ENCODE measurements around the gene ATG3. TPM values are rescaled to one million over a fixed set of nuclear protein-coding genes. Genes with fewer than 3 reads are reported as not detected.
A peak's percentile ranks its signal among the peaks of the same experiment; 100 is the strongest.
"Not testable (repeated sequence)": the region's sequence is repeated elsewhere in the genome, so short reads cannot be mapped to it uniquely, and the experiment has no call there.

Gene ATG3
- total and polyA plus RNA-seq, 10 donors = 35.8 to 98.1 (median 74.8) TPM

GRCh38 chr3:112546216-112546759, 15.5 kb downstream of the ATG3 start:
- no peaks in the 10 kb centered on the region for H3K9me3 ChIP-seq
- intact Hi-C loops (cut with DNase I; ENCODE audit: low total_unique reads) = no loop called here
- no peaks in the 10 kb centered on the region for H3K27me3 ChIP-seq (replicated peaks in 1 of 7)
- H3K36me3 ChIP-seq = peaks cover 0 to 98% (median 54%) of the 10 kb centered on the region in 6 donors
- H3K4me1 ChIP-seq = peaks cover 0 to 24% (median 5%) of the 10 kb centered on the region in 6 donors
- H3K4me3 ChIP-seq = no peak overlapping the region
- no peak overlapping the region for H3K27ac ChIP-seq
- TF ChIP-seq POLR2AphosphoS5 (IDR thresholded peaks at IDR 0.05) (no peak), CTCF (IDR thresholded peaks at IDR 0.05 in 8 of 11, conservative IDR thresholded peaks at IDR 0.05 in 3 of 11) (no peak), POLR2A (IDR thresholded peaks at IDR 0.05) (no peak)
- DNase-seq = no peak
- 91 to 95% (median 93%) methylated on average over 5 of the region's 5 CpGs for WGBS, 5 donors

- intact Hi-C loops (cut with DNase I; ENCODE audit: low total_unique reads) = loop anchor here (10.0 kb wide), 1 partner anchor 245 kb away; the partner anchor contains the start of gene SLC9C1
- Histone ChIP-seq H3K4me1 (peaks cover 0 to 29% (median 6%) of the 10 kb centered on the region in 6 donors), H3K36me3 (peaks cover 0 to 98% (median 44%) of the 10 kb centered on the region in 6 donors), H3K9me3 (no peaks in the 10 kb centered on the region), H3K27me3 (replicated peaks in 1 of 7) (no peaks in the 10 kb centered on the region), H3K27ac (peak overlapping the region in 1 of 8 donors; percentile 16), H3K4me3 (no peak overlapping the region)
- no peak for DNase-seq
- WGBS, 5 donors = 80 to 94% (median 85%) methylated on average over 1 of the region's 1 CpG
- TF ChIP-seq POLR2A (IDR thresholded peaks at IDR 0.05) (no peak), POLR2AphosphoS5 (IDR thresholded peaks at IDR 0.05) (no peak), CTCF (IDR thresholded peaks at IDR 0.05 in 8 of 11, conservative IDR thresholded peaks at IDR 0.05 in 3 of 11) (no peak)
Observed at GRCh38 chr3:112539825-112540650, 21.7 kb downstream of the ATG3 start.

- no peaks in the 10 kb centered on the region for H3K27me3 ChIP-seq (replicated peaks in 1 of 7)
- peaks cover 0 to 93% (median 57%) of the 10 kb centered on the region in 6 donors for H3K36me3 ChIP-seq
- no peak for DNase-seq
- no peaks in the 10 kb centered on the region for H3K9me3 ChIP-seq
- WGBS, 5 donors = 11 to 14% (median 12%) methylated on average over 1 of the region's 1 CpG
- TF ChIP-seq POLR2AphosphoS5 (IDR thresholded peaks at IDR 0.05) = no peak
- TF ChIP-seq CTCF (IDR thresholded peaks at IDR 0.05 in 8 of 11, conservative IDR thresholded peaks at IDR 0.05 in 3 of 11) = peak in 9 of 11 experiments; percentile 24 to 65 (median 55)
- no peak overlapping the region for H3K27ac ChIP-seq
- H3K4me1 ChIP-seq = peaks cover 0 to 11% (median 0%) of the 10 kb centered on the region in 6 donors
- intact Hi-C loops (cut with DNase I; ENCODE audit: low total_unique reads) = loop anchor here (10.0 kb wide), 1 partner anchor 237 kb away; the partner anchor contains the start of gene SLC9C1
- no peak overlapping the region for H3K4me3 ChIP-seq
Observed at GRCh38 chr3:112531358-112531781, 30.4 kb downstream of the ATG3 start.

- intact Hi-C loops (cut with DNase I; ENCODE audit: low total_unique reads) = loop anchor here (10.0 kb wide), 1 partner anchor 236 kb away; the partner anchor contains the start of gene SLC9C1
- WGBS, 5 donors = 81 to 92% (median 86%) methylated on average over 3 of the region's 3 CpGs
- peaks cover 0 to 11% (median 0%) of the 10 kb centered on the region in 6 donors for H3K4me1 ChIP-seq
- DNase-seq = no peak
- TF ChIP-seq CTCF (IDR thresholded peaks at IDR 0.05 in 8 of 11, conservative IDR thresholded peaks at IDR 0.05 in 3 of 11) (no peak), POLR2A (IDR thresholded peaks at IDR 0.05) (no peak), POLR2AphosphoS5 (IDR thresholded peaks at IDR 0.05) (no peak)
- H3K9me3 ChIP-seq = no peaks in the 10 kb centered on the region
- H3K27me3 ChIP-seq (replicated peaks in 1 of 7) = no peaks in the 10 kb centered on the region
- H3K4me3 ChIP-seq = no peak overlapping the region
- H3K27ac ChIP-seq = no peak overlapping the region
- peaks cover 0 to 93% (median 51%) of the 10 kb centered on the region in 6 donors for H3K36me3 ChIP-seq
Observed at GRCh38 chr3:112530573-112530972, 31.2 kb downstream of the ATG3 start.

- H3K36me3 ChIP-seq = peaks cover 0 to 58% (median 12%) of the 10 kb centered on the region in 6 donors
- intact Hi-C loops (cut with DNase I; ENCODE audit: low total_unique reads); H3K9me3 ChIP-seq; H3K27ac ChIP-seq; DNase-seq; H3K4me1 ChIP-seq; H3K27me3 ChIP-seq (replicated peaks in 1 of 7); H3K4me3 ChIP-seq: not testable (repeated sequence)
- 93 to 98% (median 95%) methylated on average over 6 of the region's 6 CpGs for WGBS, 5 donors
Observed at GRCh38 chr3:112524127-112524526, 37.6 kb downstream of the ATG3 start.
